Neural crest cell (in vitro differentiated cells): ENCODE results near the gene MEF2D. TPM values are rescaled to one million over a fixed set of nuclear protein-coding genes. Genes with fewer than 3 reads are reported as not detected.

Source experiments
- DNase-seq: peaks from one replicate; pipeline ENCODE4 v3.0.0; 2021; ENCODE audit warnings: low read depth, mixed read lengths, low spot score
- H3K27ac Mint-ChIP-seq: one replicate; pipeline ENCODE4 v1.8.0; 2021; ENCODE audit warnings: mild to moderate bottlenecking, mixed read lengths; ENCODE audit not compliant: unreplicated experiment
- H3K27me3 Mint-ChIP-seq: 2 replicates; pipeline ENCODE4 v1.8.0; 2021; ENCODE audit warnings: low read depth, mild to moderate bottlenecking, mixed read lengths
- H3K36me3 Mint-ChIP-seq: 2 replicates; pipeline ENCODE4 v1.8.0; 2021; ENCODE audit warnings: low read depth, mild to moderate bottlenecking, mixed read lengths
- H3K4me1 Mint-ChIP-seq: 2 replicates; pipeline ENCODE4 v1.8.0; 2021; ENCODE audit warnings: mixed read lengths
- H3K4me3 Mint-ChIP-seq: one replicate; pipeline ENCODE4 v1.8.0; 2021; ENCODE audit warnings: mild to moderate bottlenecking, mixed read lengths
- H3K9me3 Mint-ChIP-seq: 2 replicates; pipeline ENCODE4 v1.8.0; 2021; ENCODE audit warnings: mixed read lengths
- total RNA-seq: library from RNA; stranded (reverse); gene quantifications from 2 replicates; pipeline ENCODE4 v1.2.1, GENCODE V29; 2021
- TF ChIP-seq, protein P1 (sequence below): fragments of 200-600 bp; sonication (generic); conservative IDR thresholded peaks from 2 replicates; pipeline ENCODE4 v1.5.0; 2021; ENCODE audit warnings: antibody characterized with exemption, mild to moderate bottlenecking

MEF2D gene
- total RNA-seq, 1 donor from 2014 or later: 17.3 TPM

DNA sequence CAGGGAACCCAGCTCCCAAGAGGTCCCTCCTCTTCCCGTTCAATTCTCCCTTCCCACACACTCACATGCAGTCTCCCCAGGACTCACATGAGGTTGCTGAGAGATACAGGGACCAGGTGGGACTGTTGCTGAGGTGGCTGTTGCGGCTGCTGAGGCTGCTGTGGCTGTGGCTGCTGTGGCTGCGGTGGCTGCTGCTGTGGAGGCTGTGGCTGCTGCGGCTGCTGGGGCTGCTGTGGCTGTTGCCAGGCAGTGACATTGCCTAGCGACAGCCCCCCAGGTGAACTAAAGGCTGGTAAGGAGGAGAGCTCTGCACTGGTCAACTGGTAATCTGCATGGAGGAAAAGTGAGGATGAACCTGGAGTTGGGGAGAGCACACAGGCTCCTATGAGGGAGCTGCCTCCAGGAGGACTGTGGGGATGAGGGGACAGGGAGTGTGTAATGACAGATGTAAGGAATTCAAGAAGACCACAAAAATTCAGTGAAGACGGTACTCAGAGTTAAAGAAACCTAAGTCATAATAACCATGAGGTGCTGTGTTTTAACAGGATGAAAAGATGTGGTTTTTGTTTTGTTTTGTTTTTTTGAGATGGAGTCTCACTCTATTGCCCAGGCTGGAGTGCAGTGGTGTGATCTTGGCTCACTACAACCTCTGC, 31.8 kb downstream of the MEF2D start:
- no peak overlapping the region for H3K4me3 Mint-ChIP-seq
- TF ChIP-seq, protein P1, sequence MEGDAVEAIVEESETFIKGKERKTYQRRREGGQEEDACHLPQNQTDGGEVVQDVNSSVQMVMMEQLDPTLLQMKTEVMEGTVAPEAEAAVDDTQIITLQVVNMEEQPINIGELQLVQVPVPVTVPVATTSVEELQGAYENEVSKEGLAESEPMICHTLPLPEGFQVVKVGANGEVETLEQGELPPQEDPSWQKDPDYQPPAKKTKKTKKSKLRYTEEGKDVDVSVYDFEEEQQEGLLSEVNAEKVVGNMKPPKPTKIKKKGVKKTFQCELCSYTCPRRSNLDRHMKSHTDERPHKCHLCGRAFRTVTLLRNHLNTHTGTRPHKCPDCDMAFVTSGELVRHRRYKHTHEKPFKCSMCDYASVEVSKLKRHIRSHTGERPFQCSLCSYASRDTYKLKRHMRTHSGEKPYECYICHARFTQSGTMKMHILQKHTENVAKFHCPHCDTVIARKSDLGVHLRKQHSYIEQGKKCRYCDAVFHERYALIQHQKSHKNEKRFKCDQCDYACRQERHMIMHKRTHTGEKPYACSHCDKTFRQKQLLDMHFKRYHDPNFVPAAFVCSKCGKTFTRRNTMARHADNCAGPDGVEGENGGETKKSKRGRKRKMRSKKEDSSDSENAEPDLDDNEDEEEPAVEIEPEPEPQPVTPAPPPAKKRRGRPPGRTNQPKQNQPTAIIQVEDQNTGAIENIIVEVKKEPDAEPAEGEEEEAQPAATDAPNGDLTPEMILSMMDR: no peak
- no peaks in the 10 kb centered on the region for H3K9me3 Mint-ChIP-seq
- H3K27me3 Mint-ChIP-seq: no peaks in the 10 kb centered on the region
- DNase-seq: no peak
- no peak overlapping the region for H3K27ac Mint-ChIP-seq
- H3K4me1 Mint-ChIP-seq: peaks cover 8% of the 10 kb centered on the region
- peaks cover 3% of the 10 kb centered on the region for H3K36me3 Mint-ChIP-seq

DNA sequence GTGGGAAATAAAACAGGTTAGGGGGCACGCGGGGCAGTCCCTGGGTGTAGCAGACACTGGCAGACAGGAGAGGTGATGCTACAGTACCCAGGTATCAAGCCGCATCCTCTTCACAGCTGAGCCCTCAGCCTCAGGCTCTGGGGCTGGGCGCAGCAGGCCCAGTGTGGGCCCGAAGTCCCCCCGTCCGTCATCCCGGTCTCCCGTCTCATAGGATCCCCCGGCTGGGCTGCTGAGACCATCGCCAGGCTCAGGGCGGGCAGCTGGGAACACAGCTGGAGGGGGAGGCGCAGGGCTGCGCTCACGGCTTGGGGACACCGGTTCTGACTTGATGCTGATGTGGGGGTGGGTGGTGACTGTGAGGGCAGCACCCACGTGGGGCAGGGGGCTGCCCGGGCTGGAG, 32.7 kb downstream of the MEF2D start:
- TF ChIP-seq, protein P1: no peak
- peaks cover 8% of the 10 kb centered on the region for H3K4me1 Mint-ChIP-seq
- peaks cover 3% of the 10 kb centered on the region for H3K36me3 Mint-ChIP-seq
- peak overlapping the region; percentile 57 for H3K27ac Mint-ChIP-seq
- no peak for DNase-seq
- no peak overlapping the region for H3K4me3 Mint-ChIP-seq
- no peaks in the 10 kb centered on the region for H3K27me3 Mint-ChIP-seq
- H3K9me3 Mint-ChIP-seq: no peaks in the 10 kb centered on the region

GRCh38 chr1:156467385-156467784, 33.2 kb downstream of the MEF2D start:
- DNase-seq: no peak
- H3K4me1 Mint-ChIP-seq: peaks cover 8% of the 10 kb centered on the region
- no peaks in the 10 kb centered on the region for H3K9me3 Mint-ChIP-seq
- TF ChIP-seq, protein P1: no peak
- H3K27me3 Mint-ChIP-seq: no peaks in the 10 kb centered on the region
- H3K27ac Mint-ChIP-seq: no peak overlapping the region
- H3K4me3 Mint-ChIP-seq: no peak overlapping the region
- H3K36me3 Mint-ChIP-seq: peaks cover 3% of the 10 kb centered on the region

DNA sequence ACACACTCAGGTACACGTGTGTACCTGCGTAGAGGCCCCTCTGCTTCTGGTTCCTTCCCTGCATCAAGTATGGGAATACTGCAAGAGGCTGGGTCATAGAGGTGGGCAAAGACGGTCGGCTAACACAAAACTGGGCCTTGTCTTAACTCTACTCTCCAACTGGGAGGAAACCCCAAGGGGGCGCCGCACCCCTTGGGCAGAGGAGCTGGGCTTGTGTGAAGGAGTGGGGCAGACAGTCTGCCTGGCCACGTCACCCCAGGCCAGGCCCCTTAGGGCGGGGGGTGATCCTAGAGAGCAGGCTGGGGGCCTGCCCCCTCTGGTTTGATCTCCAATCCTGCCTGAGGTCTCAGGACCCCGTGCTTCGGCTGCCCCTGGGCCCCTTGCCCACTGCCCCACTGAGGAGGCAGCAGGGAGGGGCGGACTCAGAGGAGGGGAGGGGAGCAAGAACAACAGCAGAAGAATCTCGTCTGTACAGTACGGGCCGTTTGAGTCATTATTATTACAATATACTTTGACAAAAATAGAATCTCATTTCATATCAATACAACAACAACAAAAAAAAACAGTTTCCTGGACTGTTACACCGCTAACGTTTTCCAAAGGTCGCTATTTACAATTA, 34.7 kb downstream of the MEF2D start:
- Mint-ChIP-seq H3K36me3 (peaks cover 3% of the 10 kb centered on the region), H3K4me1 (peaks cover 8% of the 10 kb centered on the region), H3K9me3 (no peaks in the 10 kb centered on the region), H3K4me3 (no peak overlapping the region), H3K27ac (no peak overlapping the region), H3K27me3 (no peaks in the 10 kb centered on the region)
- TF ChIP-seq, protein P1: no peak
- no peak for DNase-seq

DNA sequence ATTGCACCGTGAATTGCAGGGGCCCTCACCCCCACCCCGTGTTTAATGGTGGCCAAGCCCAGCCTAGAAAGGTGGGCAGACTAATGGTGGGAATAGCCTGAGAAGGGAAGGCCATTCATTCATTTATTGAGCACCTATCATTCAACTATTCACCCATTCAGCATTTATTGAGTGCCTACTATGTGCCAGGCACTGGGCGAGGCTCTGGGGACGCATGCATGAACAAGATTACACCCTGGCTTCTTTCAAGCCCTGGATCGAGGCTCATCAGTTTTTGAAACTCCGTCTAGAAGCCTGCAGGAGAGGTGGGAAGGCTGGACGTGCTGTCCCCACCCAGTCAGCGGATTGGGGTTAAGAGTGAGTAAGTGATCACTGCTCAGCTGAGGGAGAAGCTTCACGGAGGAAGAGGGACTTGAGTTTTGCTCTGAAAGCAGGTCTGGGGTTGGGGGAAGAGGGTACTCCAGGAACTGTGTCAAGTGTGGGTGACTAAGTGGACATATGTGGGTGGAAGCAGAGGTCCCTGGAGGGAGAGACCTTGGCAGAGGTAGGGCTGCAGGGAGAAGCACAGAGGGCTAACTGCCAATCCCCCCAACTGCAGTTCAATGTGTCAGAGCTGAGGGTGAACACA, 35.6 kb downstream of the MEF2D start:
- TF ChIP-seq, protein P1: no peak
- Mint-ChIP-seq H3K36me3 (peaks cover 3% of the 10 kb centered on the region), H3K4me1 (peaks cover 8% of the 10 kb centered on the region), H3K27ac (no peak overlapping the region), H3K27me3 (no peaks in the 10 kb centered on the region), H3K9me3 (no peaks in the 10 kb centered on the region), H3K4me3 (no peak overlapping the region)
- no peak for DNase-seq
